K562 (cell line): Measurements from ENCODE around the gene FSCN2. TPM values are rescaled to one million over a fixed set of nuclear protein-coding genes. Genes with fewer than 3 reads are reported as not detected.

Experiments
- AFF1 ChIP-seq, 2 experiments: fragments of 450-650 bp; IDR thresholded peaks; 2 replicates each; pipeline ENCODE4 v1.6.1; 2018; ENCODE audit warnings: mild to moderate bottlenecking in 2 of 2, low read depth in 1 of 2; ENCODE audit not compliant: partially characterized antibody in 2 of 2
- ARHGAP35 ChIP-seq: fragments of 450-650 bp; IDR thresholded peaks from 2 replicates; pipeline ENCODE4 v1.6.1; 2018; ENCODE audit not compliant: partially characterized antibody
- ARID3B ChIP-seq: fragments of 250-450 bp; sonication (Bioruptor Pico); IDR thresholded peaks from 2 replicates; pipeline ENCODE4 v1.4.0; 2020; ENCODE audit warnings: borderline replicate concordance
- ESRRB ChIP-seq: fragments of 250-450 bp; sonication (Bioruptor Pico); IDR thresholded peaks from 2 replicates; pipeline ENCODE4 v1.5.0; 2020; ENCODE audit warnings: mild to moderate bottlenecking, moderate library complexity, borderline replicate concordance
- FOXA1 ChIP-seq: fragments of 450-650 bp; IDR thresholded peaks from 2 replicates; pipeline ENCODE4 v1.6.1; 2016; ENCODE audit warnings: mild to moderate bottlenecking, borderline replicate concordance
- LCOR ChIP-seq: sonication (generic); formaldehyde crosslinking; IDR thresholded peaks from 2 replicates; pipeline ENCODE4 v1.8.0; 2022; ENCODE audit warnings: mild to moderate bottlenecking, missing genetic modification reagents
- MNT ChIP-seq, 2 experiments: fragments of 450-650 bp; conservative IDR thresholded peaks; 2 replicates each; pipeline ENCODE4 v1.6.1; 2017; ENCODE audit warnings: mild to moderate bottlenecking in 2 of 2, moderate library complexity in 2 of 2
- OTX1 ChIP-seq: fragments of 450-650 bp; formaldehyde crosslinking; IDR thresholded peaks from 2 replicates; pipeline ENCODE4 v1.4.0; 2022; ENCODE audit warnings: mild to moderate bottlenecking
- PHF8 ChIP-seq: fragments of 200-600 bp; sonication (generic); IDR thresholded peaks from 2 replicates; pipeline ENCODE4 v1.6.1; 2012; ENCODE audit warnings: mixed run types, mild to moderate bottlenecking, inconsistent platforms, low read length, moderate library complexity, borderline replicate concordance
- RBM15 ChIP-seq: fragments of 200-400 bp; formaldehyde crosslinking; IDR thresholded peaks from 2 replicates; pipeline ENCODE4 v1.6.1; 2018; ENCODE audit warnings: mild to moderate bottlenecking, low read length, moderate library complexity; ENCODE audit not compliant: insufficient read depth
- SAFB ChIP-seq: fragments of 200-400 bp; formaldehyde crosslinking; IDR thresholded peaks from 2 replicates; pipeline ENCODE4 v1.6.1; 2017; ENCODE audit warnings: low read depth, low read length, borderline replicate concordance
- SPI1 ChIP-seq: IDR thresholded peaks from 2 replicates; pipeline ENCODE4 v1.6.1; 2011; ENCODE audit warnings: low read depth, low read length, control low read depth, borderline replicate concordance
- SUPT5H ChIP-seq: fragments of 450-650 bp; IDR thresholded peaks from 2 replicates; pipeline ENCODE4 v1.6.1; 2016
- WHSC1 ChIP-seq: IDR thresholded peaks from one replicate; pipeline ENCODE4 v1.6.1; 2012; ENCODE audit warnings: low read length, control low read depth, inconsistent platforms
- ZBTB26 ChIP-seq: fragments of 450-650 bp; formaldehyde crosslinking; IDR thresholded peaks from 2 replicates; pipeline ENCODE4 v1.4.0; 2022; ENCODE audit warnings: missing genetic modification characterization
- ZC3H4 ChIP-seq: sonication (generic); formaldehyde crosslinking; IDR thresholded peaks from 2 replicates; pipeline ENCODE4 v1.9.0; 2021; ENCODE audit warnings: missing genetic modification reagents, borderline replicate concordance
- ZNF121 ChIP-seq: sonication (generic); formaldehyde crosslinking; conservative IDR thresholded peaks from 2 replicates; pipeline ENCODE4 v1.8.0; 2022; ENCODE audit warnings: missing genetic modification reagents
- ZNF140 ChIP-seq: fragments of 250-450 bp; sonication (Bioruptor Pico); IDR thresholded peaks from 2 replicates; pipeline ENCODE4 v1.8.0; 2021; ENCODE audit warnings: moderate library complexity, mild to moderate bottlenecking, inconsistent platforms
- ZNF316 ChIP-seq: fragments of 450-650 bp; IDR thresholded peaks from 2 replicates; pipeline ENCODE4 v1.6.1; 2016
- polyA plus RNA-seq, 8 experiments: library from polyadenylated mRNA; depleted of rRNA in 4 of 8; stranded (reverse) in 5 of 8; unstranded in 3 of 8; fragments of >200 nt; fragmentation: Nextera tagmentation in 2 of 8; fragmentation: Illumina TruSeq in 1 of 8; extraction: Ambion mirVana in 2 of 8; extraction: Trizol in 1 of 8; gene quantifications; 2 replicates each; pipeline versions ENCODE4 v1.2.1 to v1.2.3, GENCODE V29; 2011 to 2014; ENCODE audit warnings: inconsistent platforms in 1 of 8, missing spikeins in 1 of 8
- total RNA-seq, 7 experiments: library from RNA; depleted of rRNA in 6 of 7; stranded (reverse); fragments of >200 nt in 6 of 7; fragmentation: Illumina TruSeq in 2 of 7; extraction: Trizol in 2 of 7; gene quantifications; 2 replicates each; pipeline versions ENCODE4 v1.2.1 to v1.2.3, GENCODE V29; 2011 to 2021; ENCODE audit warnings: low replicate concordance in 1 of 7
- TF ChIP-seq, protein P1 (sequence below): fragments of 250-450 bp; sonication (Bioruptor Pico); IDR thresholded peaks from 2 replicates; pipeline ENCODE4 v1.9.0; 2021; ENCODE audit warnings: mild to moderate bottlenecking

FSCN2 gene
- total and polyA plus RNA-seq, 9 of the 15 experiments (the other 6 are each of a cell fraction or from before 2014, with no cell fraction given): 0.08 TPM; not detected in 8

GRCh38 chr17:81511804-81512561, 16.2 kb upstream of the FSCN2 start (continued):
- TF ChIP-seq MNT (conservative IDR thresholded peaks at IDR 0.05) (no peak), ZNF140 (CRISPR knock-in tag) (no peak), ZNF121 (no peak), LCOR (CRISPR knock-in tag) (peak; percentile 88), ESRRB (no peak), ARHGAP35 (peak; percentile 20), AFF1 (IDR thresholded peaks at IDR 0.05; ENCODE audit: low read depth in 1 of 2, partially characterized antibody in 2 of 2) (peak in 1 of 2 experiments; percentile 43), SUPT5H (peak; percentile 74), ZC3H4 (CRISPR knock-in tag) (peak; percentile 95), ZBTB26 (CRISPR knock-in tag) (peak; percentile 89), FOXA1 (no peak), ZNF316 (no peak), RBM15 (peak; percentile 84; the same call in 1 of the 2 replicates), ARID3B (CRISPR knock-in tag) (no peak), PHF8 (no peak), SPI1 (no peak), WHSC1 (no peak), SAFB (0 out of 2 replicates have a peak, but pooled peaks have one; percentile 5), OTX1 (CRISPR knock-in tag) (0 out of 2 replicates have a peak, but pooled peaks have one; percentile 47)
- TF ChIP-seq, protein P1, sequence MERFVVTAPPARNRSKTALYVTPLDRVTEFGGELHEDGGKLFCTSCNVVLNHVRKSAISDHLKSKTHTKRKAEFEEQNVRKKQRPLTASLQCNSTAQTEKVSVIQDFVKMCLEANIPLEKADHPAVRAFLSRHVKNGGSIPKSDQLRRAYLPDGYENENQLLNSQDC: no peak
